GM12875 (cell line): ENCODE measurements around the gene IL17B.

Experiments
- H3K4me3 ChIP-seq: one replicate; pipeline ENCODE4 v1.5.1; 2011; ENCODE audit warnings: low read depth, low read length, control low read depth
- CTCF ChIP-seq: IDR thresholded peaks from 2 replicates; pipeline ENCODE4 v1.5.1; 2011; ENCODE audit warnings: low read depth, mild to moderate bottlenecking, control low read depth, inconsistent platforms, low read length, moderate library complexity, borderline replicate concordance; ENCODE audit not compliant: insufficient read depth

The IL17B gene

GRCh38 chr5:149340920-149341319 is 38.2 kb downstream of the IL17B start:
- H3K4me3 ChIP-seq: no peak overlapping the region
- TF ChIP-seq CTCF: no peak

- H3K4me3 ChIP-seq: no peak overlapping the region
- TF ChIP-seq CTCF: no peak
Measured at GRCh38 chr5:149338364-149338763, 40.7 kb downstream of the IL17B start.

GRCh38 chr5:149337736-149338135 is 41.4 kb downstream of the IL17B start:
- no peak overlapping the region for H3K4me3 ChIP-seq
- no peak for TF ChIP-seq CTCF

- TF ChIP-seq CTCF: no peak
- no peak overlapping the region for H3K4me3 ChIP-seq
Measured at GRCh38 chr5:149333711-149334443, 45.2 kb downstream of the IL17B start.

GRCh38 chr5:149328177-149328576 is 50.9 kb downstream of the IL17B start:
- H3K4me3 ChIP-seq: no peak overlapping the region
- no peak for TF ChIP-seq CTCF

GRCh38 chr5:149326611-149327010 is 52.5 kb downstream of the IL17B start:
- TF ChIP-seq CTCF: no peak
- H3K4me3 ChIP-seq: no peak overlapping the region

- TF ChIP-seq CTCF: no peak
- H3K4me3 ChIP-seq: no peak overlapping the region
Measured at GRCh38 chr5:149325894-149326293, 53.2 kb downstream of the IL17B start.
